ENCODE measurements around the gene TRPM4.
A peak's percentile ranks its signal among the peaks of the same experiment; 100 is the strongest.
"Not testable (repeated sequence)": the region's sequence is repeated elsewhere in the genome, so short reads cannot be mapped to it uniquely, and the experiment has no call there.

The TRPM4 gene

GRCh38 chr19:49120868-49121267 is 36.7 kb upstream of the TRPM4 start:
- Histone ChIP-seq H3K9me3 (ENCODE audit: control insufficient read depth, insufficient read depth, low read depth, low read length) (no peaks in the 10 kb centered on the region), H3K27ac (ENCODE audit: extremely low read depth, low read depth, low read length) (no peak overlapping the region), H3K4me3 (ENCODE audit: low read depth, low read length) (no peak overlapping the region), H3K36me3 (ENCODE audit: control insufficient read depth in 2 of 2, insufficient read depth in 1 of 2, low read length in 2 of 2) (peaks cover 0 to 8% of the 10 kb centered on the region in 2 experiments; a peak in 2 of 3 replicates), H3K4me1 (ENCODE audit: control insufficient read depth, insufficient read depth, low read length) (peaks cover 5% of the 10 kb centered on the region; the same call in 1 of the 2 replicates)
- ChIA-PET CTCF (interaction anchor here (0.8 to 2.9 kb wide), 5 partner anchors 14 to 88 kb away, joined by 3 to 15 read pairs (median 10); no protein-coding TSS in a partner anchor), POLR2A (no interaction called here)
- TF ChIP-seq ZNF16 (tag by site-specific recombination; IDR thresholded peaks at IDR 0.05; ENCODE audit: low read depth) = no peak
- TF ChIP-seq GLI2 (tag by site-specific recombination; IDR thresholded peaks at IDR 0.05; ENCODE audit: borderline replicate concordance, low read depth) = no peak
- peak; percentile 76 for TF ChIP-seq ZBTB17 (tag by site-specific recombination; IDR thresholded peaks at IDR 0.05)
- TF ChIP-seq ZNF548 (tag by site-specific recombination; IDR thresholded peaks at IDR 0.05) = no peak
- TF ChIP-seq PRDM4 (tag by site-specific recombination; IDR thresholded peaks at IDR 0.05) = peak; percentile 46; the same call in 1 of the 2 replicates
- no peak for TF ChIP-seq KLF10 (tag by site-specific recombination; IDR thresholded peaks at IDR 0.05)
- TF ChIP-seq ZNF37A (tag by site-specific recombination; IDR thresholded peaks at IDR 0.05) = no peak

- TF ChIP-seq SCRT2 (tag by site-specific recombination; IDR thresholded peaks at IDR 0.05) (peak; percentile 29; the same call in 1 of the 2 replicates), ZBTB17 (tag by site-specific recombination; IDR thresholded peaks at IDR 0.05) (peak; percentile 81), ZNF600 (tag by site-specific recombination; IDR thresholded peaks at IDR 0.05) (0 out of 2 replicates have a peak, but pooled peaks have one; percentile 14), YY2 (tag by site-specific recombination; IDR thresholded peaks at IDR 0.05) (0 out of 2 replicates have a peak, but pooled peaks have one; percentile 31), ZBTB6 (tag by site-specific recombination; IDR thresholded peaks at IDR 0.05) (0 out of 2 replicates have a peak, but pooled peaks have one; percentile 52)
- not testable (repeated sequence) for H3K4me3 ChIP-seq (ENCODE audit: low read depth, low read length); H3K27ac ChIP-seq (ENCODE audit: extremely low read depth, low read depth, low read length); H3K36me3 ChIP-seq (ENCODE audit: control insufficient read depth in 2 of 2, insufficient read depth in 1 of 2, low read length in 2 of 2); H3K4me1 ChIP-seq (ENCODE audit: control insufficient read depth, insufficient read depth, low read length); H3K9me3 ChIP-seq (ENCODE audit: control insufficient read depth, insufficient read depth, low read depth, low read length)
- CTCF ChIA-PET = interaction anchor here (0.6 to 2.9 kb wide), 5 partner anchors 15 to 77 kb away, joined by 3 to 15 read pairs (median 3); no protein-coding TSS in a partner anchor
- POLR2A ChIA-PET = interaction anchor here (0.7 kb wide), 2 partner anchors 77 to 491 kb away, joined by 3 read pairs; no protein-coding TSS in a partner anchor
Measured at GRCh38 chr19:49121841-49122240, 35.8 kb upstream of the TRPM4 start.

GRCh38 chr19:49123285-49123684 is 34.3 kb upstream of the TRPM4 start:
- H3K4me1 ChIP-seq (ENCODE audit: control insufficient read depth, insufficient read depth, low read length); H3K27ac ChIP-seq (ENCODE audit: extremely low read depth, low read depth, low read length); H3K4me3 ChIP-seq (ENCODE audit: low read depth, low read length); H3K36me3 ChIP-seq (ENCODE audit: control insufficient read depth in 2 of 2, insufficient read depth in 1 of 2, low read length in 2 of 2); H3K9me3 ChIP-seq (ENCODE audit: control insufficient read depth, insufficient read depth, low read depth, low read length); POLR2A ChIA-PET: not testable (repeated sequence)
- CTCF ChIA-PET = interaction anchor here (0.6 kb wide), 1 partner anchor 74 kb away, joined by 4 read pairs; no protein-coding TSS in a partner anchor
- TF ChIP-seq ZNF121 (tag by site-specific recombination; IDR thresholded peaks at IDR 0.05) = peak; percentile 71

GRCh38 chr19:49125025-49125731 is 32.4 kb upstream of the TRPM4 start:
- H3K9me3 ChIP-seq (ENCODE audit: control insufficient read depth, insufficient read depth, low read depth, low read length) = no peaks in the 10 kb centered on the region
- ChIA-PET CTCF (interaction anchor here (0.7 to 0.9 kb wide), 2 partner anchors 20 to 74 kb away, joined by 3 to 4 read pairs; no protein-coding TSS in a partner anchor), POLR2A (interaction anchor here (0.7 to 1.6 kb wide), 2 partner anchors 10 to 808 kb away, joined by 3 to 6 read pairs; no protein-coding TSS in a partner anchor)
- peaks cover 7% of the 10 kb centered on the region for H3K4me1 ChIP-seq (ENCODE audit: control insufficient read depth, insufficient read depth, low read length)
- TF ChIP-seq KLF1 (tag by site-specific recombination; IDR thresholded peaks at IDR 0.05) (peak; percentile 75), ZFP37 (tag by site-specific recombination; IDR thresholded peaks at IDR 0.05) (no peak), ZNF223 (tag by site-specific recombination; IDR thresholded peaks at IDR 0.05) (no peak), SP2 (tag by site-specific recombination; IDR thresholded peaks at IDR 0.05) (peak; percentile 16; the same call in 1 of the 2 replicates)
- no peak overlapping the region for H3K4me3 ChIP-seq (ENCODE audit: low read depth, low read length)
- no peak overlapping the region for H3K27ac ChIP-seq (ENCODE audit: extremely low read depth, low read depth, low read length)
- H3K36me3 ChIP-seq (ENCODE audit: control insufficient read depth in 2 of 2, insufficient read depth in 1 of 2, low read length in 2 of 2) = peaks cover 0 to 5% of the 10 kb centered on the region in 2 experiments; a peak in 1 of 3 replicates

All from HEK293 (cell line).